Right forelimb (tissue), 1 donor: ENCODE results near the gene SLC44A2.

ENCODE experiments used
- DNase-seq: peaks from one replicate; pipeline ENCODE4 v3.0.0-alpha.2; 2018

SLC44A2 gene

GRCh38 chr19:10683582-10683981 is 58.2 kb downstream of the SLC44A2 start:
- DNase-seq = no peak

GRCh38 chr19:10685210-10685609 is 59.9 kb downstream of the SLC44A2 start:
- no peak for DNase-seq

- no peak for DNase-seq
These were observed 60.8 kb downstream of the SLC44A2 start for GRCh38 chr19:10686193-10686592.

GRCh38 chr19:10686661-10687517 is 61.5 kb downstream of the SLC44A2 start:
- DNase-seq = no peak

- DNase-seq = no peak
These were observed 62.4 kb downstream of the SLC44A2 start for GRCh38 chr19:10687518-10688288.

GRCh38 chr19:10688545-10689280 is 63.4 kb downstream of the SLC44A2 start:
- DNase-seq = no peak

GRCh38 chr19:10690341-10690781 is 65.0 kb downstream of the SLC44A2 start:
- no peak for DNase-seq

- no peak for DNase-seq
These were observed 66.0 kb downstream of the SLC44A2 start for GRCh38 chr19:10691178-10691881.

GRCh38 chr19:10691883-10692282 is 66.5 kb downstream of the SLC44A2 start:
- DNase-seq = no peak

GRCh38 chr19:10692673-10693264 is 67.4 kb downstream of the SLC44A2 start:
- DNase-seq = no peak
